Endothelial cell (in vitro differentiated cells): ENCODE results near the gene PDE10A. TPM values are rescaled to one million over a fixed set of nuclear protein-coding genes. Genes with fewer than 3 reads are reported as not detected.

Experiments
- DNase-seq: peaks from one replicate; pipeline ENCODE4 v3.0.0; 2021; ENCODE audit warnings: low spot score
- H3K27ac Mint-ChIP-seq: one replicate; pipeline ENCODE4 v1.8.0; 2021; ENCODE audit warnings: mixed read lengths, inconsistent platforms; ENCODE audit not compliant: unreplicated experiment
- H3K27me3 Mint-ChIP-seq: one replicate; pipeline ENCODE4 v1.8.0; 2021; ENCODE audit warnings: mild to moderate bottlenecking, moderate library complexity, mixed read lengths, inconsistent platforms; ENCODE audit not compliant: unreplicated experiment
- H3K36me3 Mint-ChIP-seq: one replicate; pipeline ENCODE4 v1.8.0; 2021; ENCODE audit warnings: mild to moderate bottlenecking, low read depth, mixed read lengths, inconsistent platforms; ENCODE audit not compliant: unreplicated experiment
- H3K4me1 Mint-ChIP-seq: one replicate; pipeline ENCODE4 v1.8.0; 2021; ENCODE audit warnings: mild to moderate bottlenecking, mixed read lengths, inconsistent platforms; ENCODE audit not compliant: unreplicated experiment
- H3K4me3 Mint-ChIP-seq: one replicate; pipeline ENCODE4 v1.8.0; 2021; ENCODE audit warnings: mild to moderate bottlenecking, mixed read lengths, inconsistent platforms; ENCODE audit not compliant: unreplicated experiment
- H3K9me3 Mint-ChIP-seq: one replicate; pipeline ENCODE4 v1.8.0; 2021; ENCODE audit warnings: mixed read lengths, inconsistent platforms; ENCODE audit not compliant: unreplicated experiment
- total RNA-seq: library from RNA; stranded (reverse); fragmentation: NEBNext Ultra II Directional; extraction: Animal tissue kit (Norgen Biotek cat#: 25700); gene quantifications from one replicate; pipeline ENCODE4 v1.2.1, GENCODE V29; 2021; ENCODE audit not compliant: unreplicated experiment
- TF ChIP-seq, protein P1 (sequence below): fragments of 200-600 bp; sonication (generic); IDR thresholded peaks from one replicate; pipeline ENCODE4 v1.5.0; 2021; ENCODE audit warnings: antibody characterized with exemption; ENCODE audit not compliant: unreplicated experiment

PDE10A gene
- total RNA-seq, 1 donor from 2014 or later: 11.5 TPM

DNA sequence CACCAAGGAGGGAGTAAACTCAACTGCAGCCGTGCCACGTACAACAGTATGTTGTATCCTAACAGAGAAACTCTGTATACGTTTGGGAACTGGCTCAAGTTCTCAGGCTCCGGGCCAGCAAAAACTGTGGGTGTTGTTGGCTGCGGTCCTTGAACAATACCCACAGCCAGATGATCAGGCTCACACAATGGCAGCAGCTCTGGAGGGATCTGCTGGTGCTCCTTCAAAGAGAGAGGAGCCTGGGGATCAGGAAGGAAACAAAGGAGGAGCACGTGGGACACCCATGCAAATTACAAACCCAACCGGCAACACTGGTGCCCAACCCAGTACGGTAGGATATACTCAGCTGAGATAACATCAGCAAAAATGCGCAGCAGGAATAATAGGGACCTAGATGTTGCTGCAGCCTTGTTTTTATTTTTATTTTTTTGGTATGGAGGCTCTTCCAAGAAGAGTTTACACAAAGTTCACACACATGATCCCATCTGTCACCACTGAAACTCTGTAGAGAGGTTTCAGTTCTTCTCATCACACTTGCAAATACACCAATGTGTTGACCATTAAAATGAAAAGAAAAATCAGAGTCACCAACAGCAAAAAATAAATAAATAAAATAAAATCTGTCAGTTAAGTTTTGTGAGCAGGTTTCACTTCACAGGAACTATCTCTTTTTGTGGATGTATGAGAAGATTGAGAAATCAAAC lies 41.2 kb upstream of the PDE10A start:
- Mint-ChIP-seq H3K4me1 (no peaks in the 10 kb centered on the region), H3K27ac (no peak overlapping the region), H3K36me3 (no peaks in the 10 kb centered on the region), H3K27me3 (no peaks in the 10 kb centered on the region), H3K9me3 (no peaks in the 10 kb centered on the region), H3K4me3 (no peak overlapping the region)
- TF ChIP-seq, protein P1, sequence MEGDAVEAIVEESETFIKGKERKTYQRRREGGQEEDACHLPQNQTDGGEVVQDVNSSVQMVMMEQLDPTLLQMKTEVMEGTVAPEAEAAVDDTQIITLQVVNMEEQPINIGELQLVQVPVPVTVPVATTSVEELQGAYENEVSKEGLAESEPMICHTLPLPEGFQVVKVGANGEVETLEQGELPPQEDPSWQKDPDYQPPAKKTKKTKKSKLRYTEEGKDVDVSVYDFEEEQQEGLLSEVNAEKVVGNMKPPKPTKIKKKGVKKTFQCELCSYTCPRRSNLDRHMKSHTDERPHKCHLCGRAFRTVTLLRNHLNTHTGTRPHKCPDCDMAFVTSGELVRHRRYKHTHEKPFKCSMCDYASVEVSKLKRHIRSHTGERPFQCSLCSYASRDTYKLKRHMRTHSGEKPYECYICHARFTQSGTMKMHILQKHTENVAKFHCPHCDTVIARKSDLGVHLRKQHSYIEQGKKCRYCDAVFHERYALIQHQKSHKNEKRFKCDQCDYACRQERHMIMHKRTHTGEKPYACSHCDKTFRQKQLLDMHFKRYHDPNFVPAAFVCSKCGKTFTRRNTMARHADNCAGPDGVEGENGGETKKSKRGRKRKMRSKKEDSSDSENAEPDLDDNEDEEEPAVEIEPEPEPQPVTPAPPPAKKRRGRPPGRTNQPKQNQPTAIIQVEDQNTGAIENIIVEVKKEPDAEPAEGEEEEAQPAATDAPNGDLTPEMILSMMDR: no peak
- no peak for DNase-seq

DNA sequence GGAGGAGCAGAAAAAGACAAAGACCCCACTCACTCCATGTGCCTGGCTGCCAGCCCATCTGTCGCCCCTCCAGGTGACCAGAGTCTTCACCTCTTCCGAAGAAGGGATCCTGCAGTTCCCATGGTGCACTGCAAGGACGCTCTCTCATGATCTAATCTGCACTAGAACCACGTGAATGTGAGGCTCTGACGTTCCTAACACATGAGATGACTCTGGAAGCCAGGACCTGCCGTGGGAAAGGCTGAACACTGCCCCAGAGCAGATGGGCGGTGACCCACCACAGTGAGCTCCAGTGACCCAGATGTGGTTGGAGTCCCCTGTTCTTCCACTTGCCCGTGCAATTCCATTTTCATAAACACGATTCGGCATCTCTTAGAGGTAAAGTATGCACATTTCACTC lies 39.6 kb upstream of the PDE10A start:
- TF ChIP-seq, protein P1: no peak
- H3K9me3 Mint-ChIP-seq: no peaks in the 10 kb centered on the region
- H3K4me1 Mint-ChIP-seq: no peaks in the 10 kb centered on the region
- H3K36me3 Mint-ChIP-seq: no peaks in the 10 kb centered on the region
- no peaks in the 10 kb centered on the region for H3K27me3 Mint-ChIP-seq
- H3K27ac Mint-ChIP-seq: no peak overlapping the region
- no peak for DNase-seq
- no peak overlapping the region for H3K4me3 Mint-ChIP-seq

GRCh38 chr6:165701564-165702354 lies 38.7 kb upstream of the PDE10A start:
- H3K4me1 Mint-ChIP-seq: no peaks in the 10 kb centered on the region
- H3K9me3 Mint-ChIP-seq: no peaks in the 10 kb centered on the region

DNA sequence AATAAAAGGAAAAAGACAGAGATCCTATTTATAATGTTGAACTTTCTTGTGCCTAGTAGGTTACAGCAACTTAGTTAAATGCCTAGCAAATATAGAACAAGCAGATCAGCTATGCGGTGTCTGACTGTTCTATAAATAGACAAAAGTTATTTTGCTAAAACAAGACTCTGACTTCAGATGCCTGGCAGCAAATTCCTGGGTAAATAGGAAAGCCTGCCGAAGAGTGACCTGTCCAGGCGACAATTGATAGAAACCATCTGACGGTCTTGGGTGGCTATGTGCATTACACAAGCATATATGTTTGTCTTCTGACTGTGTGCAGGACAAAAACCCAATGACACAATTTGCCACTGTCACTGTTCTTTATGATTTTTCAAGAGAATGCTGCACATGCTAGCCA lies 38.0 kb upstream of the PDE10A start:
- TF ChIP-seq, protein P1: no peak
- H3K27me3 Mint-ChIP-seq: peaks cover 1% of the 10 kb centered on the region
- no peak overlapping the region for H3K4me3 Mint-ChIP-seq
- H3K9me3 Mint-ChIP-seq: no peaks in the 10 kb centered on the region
- H3K4me1 Mint-ChIP-seq: no peaks in the 10 kb centered on the region
- H3K27ac Mint-ChIP-seq: no peak overlapping the region
- no peaks in the 10 kb centered on the region for H3K36me3 Mint-ChIP-seq
- DNase-seq: no peak

More at GRCh38 chr6:165701564-165702354, 38.7 kb upstream of the PDE10A start:
- TF ChIP-seq, protein P1: no peak
- no peak overlapping the region for H3K27ac Mint-ChIP-seq
- peaks cover 1% of the 10 kb centered on the region for H3K27me3 Mint-ChIP-seq
- H3K36me3 Mint-ChIP-seq: no peaks in the 10 kb centered on the region
- no peak for DNase-seq
- H3K4me3 Mint-ChIP-seq: no peak overlapping the region

DNA sequence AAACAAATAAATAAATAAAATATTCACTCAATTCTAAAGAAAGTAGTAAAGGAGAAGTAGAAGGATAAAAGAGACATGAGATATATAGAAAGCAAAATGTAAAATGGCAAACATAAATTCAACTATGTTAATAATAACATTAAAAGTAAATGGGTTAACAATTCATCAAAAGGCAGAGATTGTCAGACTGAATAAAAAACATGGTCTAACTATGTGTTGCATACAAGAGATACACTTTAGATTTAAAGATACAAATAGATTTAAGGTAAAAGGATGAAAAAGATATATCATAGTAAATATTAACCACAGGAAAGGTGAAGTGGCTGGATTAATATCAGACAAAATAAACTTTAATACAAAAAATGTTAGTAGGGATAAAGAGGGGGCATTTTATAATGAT lies 35.8 kb upstream of the PDE10A start:
- TF ChIP-seq, protein P1: no peak
- DNase-seq: no peak
- Mint-ChIP-seq H3K27me3 (peaks cover 1% of the 10 kb centered on the region), H3K4me1 (peaks cover 3% of the 10 kb centered on the region), H3K4me3 (no peak overlapping the region), H3K27ac (no peak overlapping the region), H3K9me3 (no peaks in the 10 kb centered on the region), H3K36me3 (no peaks in the 10 kb centered on the region)
